ENCODE data around the gene TFR2. TPM values are rescaled to one million over a fixed set of nuclear protein-coding genes. Genes with fewer than 3 reads are reported as not detected.

TFR2 gene
- total and polyA plus RNA-seq, 2 of the 13 experiments (the other 11 are each of a cell fraction or from before 2014, with no cell fraction given) = 36.9 to 64.2 TPM

DNA sequence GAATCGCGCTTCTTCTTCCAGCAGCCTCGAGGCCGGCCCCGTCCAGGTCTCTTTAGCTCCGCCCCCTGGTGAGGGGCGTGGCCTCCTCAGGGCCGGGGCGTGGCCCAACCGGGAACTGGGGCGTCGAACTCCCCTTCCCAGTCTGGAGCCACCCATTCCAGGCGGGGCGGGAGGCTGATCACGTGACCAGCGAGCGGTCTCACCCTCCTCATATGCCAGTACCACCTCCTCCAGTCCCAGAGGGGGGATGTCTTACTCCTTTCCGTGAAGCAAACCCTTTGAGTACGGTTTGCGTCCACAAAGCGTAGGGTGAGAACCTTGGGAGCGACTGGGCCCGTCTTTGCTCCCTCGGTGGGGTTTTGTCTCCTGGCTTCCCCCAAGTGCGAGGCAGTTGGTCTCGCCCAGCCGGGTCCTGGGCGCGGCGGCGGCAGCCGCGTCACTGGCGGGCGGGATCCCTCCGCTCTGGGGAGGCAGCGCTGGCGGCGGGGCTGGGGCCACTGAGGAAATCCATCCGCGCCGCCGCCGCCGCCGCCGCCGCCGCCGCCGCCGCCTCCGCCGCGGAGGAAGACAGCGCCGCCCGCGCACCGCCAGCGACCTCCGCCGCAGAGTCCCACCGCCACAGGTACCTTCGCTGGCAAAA lies 32.1 kb upstream of the TFR2 start, which contains the start of gene GNB2 (continued):
- TF ChIP-seq, protein P1, sequence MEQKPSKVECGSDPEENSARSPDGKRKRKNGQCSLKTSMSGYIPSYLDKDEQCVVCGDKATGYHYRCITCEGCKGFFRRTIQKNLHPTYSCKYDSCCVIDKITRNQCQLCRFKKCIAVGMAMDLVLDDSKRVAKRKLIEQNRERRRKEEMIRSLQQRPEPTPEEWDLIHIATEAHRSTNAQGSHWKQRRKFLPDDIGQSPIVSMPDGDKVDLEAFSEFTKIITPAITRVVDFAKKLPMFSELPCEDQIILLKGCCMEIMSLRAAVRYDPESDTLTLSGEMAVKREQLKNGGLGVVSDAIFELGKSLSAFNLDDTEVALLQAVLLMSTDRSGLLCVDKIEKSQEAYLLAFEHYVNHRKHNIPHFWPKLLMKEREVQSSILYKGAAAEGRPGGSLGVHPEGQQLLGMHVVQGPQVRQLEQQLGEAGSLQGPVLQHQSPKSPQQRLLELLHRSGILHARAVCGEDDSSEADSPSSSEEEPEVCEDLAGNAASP (CRISPR knock-in tag; IDR thresholded peaks at IDR 0.05; ENCODE audit: borderline replicate concordance) = no peak; the same call in 1 of the 2 replicates
- TF ChIP-seq, protein P2, sequence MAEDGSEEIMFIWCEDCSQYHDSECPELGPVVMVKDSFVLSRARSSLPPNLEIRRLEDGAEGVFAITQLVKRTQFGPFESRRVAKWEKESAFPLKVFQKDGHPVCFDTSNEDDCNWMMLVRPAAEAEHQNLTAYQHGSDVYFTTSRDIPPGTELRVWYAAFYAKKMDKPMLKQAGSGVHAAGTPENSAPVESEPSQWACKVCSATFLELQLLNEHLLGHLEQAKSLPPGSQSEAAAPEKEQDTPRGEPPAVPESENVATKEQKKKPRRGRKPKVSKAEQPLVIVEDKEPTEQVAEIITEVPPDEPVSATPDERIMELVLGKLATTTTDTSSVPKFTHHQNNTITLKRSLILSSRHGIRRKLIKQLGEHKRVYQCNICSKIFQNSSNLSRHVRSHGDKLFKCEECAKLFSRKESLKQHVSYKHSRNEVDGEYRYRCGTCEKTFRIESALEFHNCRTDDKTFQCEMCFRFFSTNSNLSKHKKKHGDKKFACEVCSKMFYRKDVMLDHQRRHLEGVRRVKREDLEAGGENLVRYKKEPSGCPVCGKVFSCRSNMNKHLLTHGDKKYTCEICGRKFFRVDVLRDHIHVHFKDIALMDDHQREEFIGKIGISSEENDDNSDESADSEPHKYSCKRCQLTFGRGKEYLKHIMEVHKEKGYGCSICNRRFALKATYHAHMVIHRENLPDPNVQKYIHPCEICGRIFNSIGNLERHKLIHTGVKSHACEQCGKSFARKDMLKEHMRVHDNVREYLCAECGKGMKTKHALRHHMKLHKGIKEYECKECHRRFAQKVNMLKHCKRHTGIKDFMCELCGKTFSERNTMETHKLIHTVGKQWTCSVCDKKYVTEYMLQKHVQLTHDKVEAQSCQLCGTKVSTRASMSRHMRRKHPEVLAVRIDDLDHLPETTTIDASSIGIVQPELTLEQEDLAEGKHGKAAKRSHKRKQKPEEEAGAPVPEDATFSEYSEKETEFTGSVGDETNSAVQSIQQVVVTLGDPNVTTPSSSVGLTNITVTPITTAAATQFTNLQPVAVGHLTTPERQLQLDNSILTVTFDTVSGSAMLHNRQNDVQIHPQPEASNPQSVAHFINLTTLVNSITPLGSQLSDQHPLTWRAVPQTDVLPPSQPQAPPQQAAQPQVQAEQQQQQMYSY (CRISPR knock-in tag; IDR thresholded peaks at IDR 0.05) = no peak
- TF ChIP-seq GFI1 (CRISPR knock-in tag; IDR thresholded peaks at IDR 0.05; ENCODE audit: borderline replicate concordance) = 0 out of 2 replicates have a peak, but pooled peaks have one; percentile 43
- TF ChIP-seq XRCC5 (optimal IDR thresholded peaks at IDR 0.05; ENCODE audit: low read length) = peak; percentile 97
- TF ChIP-seq ZNF451 (CRISPR knock-in tag; IDR thresholded peaks at IDR 0.05) = 0 out of 2 replicates have a peak, but pooled peaks have one; percentile 41
- no peak for TF ChIP-seq NFYC (CRISPR knock-in tag; IDR thresholded peaks at IDR 0.05)
- TF ChIP-seq DMAP1 (CRISPR knock-in tag; IDR thresholded peaks at IDR 0.05) = peak; percentile 62; the same call in 1 of the 2 replicates
- TF ChIP-seq POGZ (CRISPR knock-in tag; IDR thresholded peaks at IDR 0.05) = peak; percentile 41; the same call in 1 of the 2 replicates
- TF ChIP-seq ZNF256 (CRISPR knock-in tag; conservative IDR thresholded peaks at IDR 0.05) = no peak
- TF ChIP-seq, protein P3, sequence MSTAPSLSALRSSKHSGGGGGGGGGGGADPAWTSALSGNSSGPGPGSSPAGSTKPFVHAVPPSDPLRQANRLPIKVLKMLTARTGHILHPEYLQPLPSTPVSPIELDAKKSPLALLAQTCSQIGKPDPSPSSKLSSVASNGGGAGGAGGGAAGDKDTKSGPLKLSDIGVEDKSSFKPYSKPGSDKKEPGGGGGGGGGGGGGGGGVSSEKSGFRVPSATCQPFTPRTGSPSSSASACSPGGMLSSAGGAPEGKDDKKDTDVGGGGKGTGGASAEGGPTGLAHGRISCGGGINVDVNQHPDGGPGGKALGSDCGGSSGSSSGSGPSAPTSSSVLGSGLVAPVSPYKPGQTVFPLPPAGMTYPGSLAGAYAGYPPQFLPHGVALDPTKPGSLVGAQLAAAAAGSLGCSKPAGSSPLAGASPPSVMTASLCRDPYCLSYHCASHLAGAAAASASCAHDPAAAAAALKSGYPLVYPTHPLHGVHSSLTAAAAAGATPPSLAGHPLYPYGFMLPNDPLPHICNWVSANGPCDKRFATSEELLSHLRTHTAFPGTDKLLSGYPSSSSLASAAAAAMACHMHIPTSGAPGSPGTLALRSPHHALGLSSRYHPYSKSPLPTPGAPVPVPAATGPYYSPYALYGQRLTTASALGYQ (CRISPR knock-in tag; IDR thresholded peaks at IDR 0.05) = no peak
- 0 out of 2 replicates have a peak, but pooled peaks have one; percentile 14 for TF ChIP-seq SAFB2 (CRISPR knock-in tag; IDR thresholded peaks at IDR 0.05; ENCODE audit: borderline replicate concordance, low read depth)
- TF ChIP-seq BHLHE40 (IDR thresholded peaks at IDR 0.05; ENCODE audit: low read length) = peak; percentile 98
- TF ChIP-seq PITX1 (CRISPR knock-in tag; IDR thresholded peaks at IDR 0.05) = peak; percentile 31; the same call in 1 of the 2 replicates
- TF ChIP-seq NFIB (CRISPR knock-in tag; IDR thresholded peaks at IDR 0.05; ENCODE audit: borderline replicate concordance) = no peak
- no peak for TF ChIP-seq ZNF567 (CRISPR knock-in tag; IDR thresholded peaks at IDR 0.05; ENCODE audit: borderline replicate concordance)
- peak; percentile 58 for TF ChIP-seq PHF8 (CRISPR knock-in tag; IDR thresholded peaks at IDR 0.05)
- TF ChIP-seq FIP1L1 (IDR thresholded peaks at IDR 0.05; ENCODE audit: borderline replicate concordance, insufficient read depth, low read depth, low read length) = no peak
- TF ChIP-seq, protein P4, sequence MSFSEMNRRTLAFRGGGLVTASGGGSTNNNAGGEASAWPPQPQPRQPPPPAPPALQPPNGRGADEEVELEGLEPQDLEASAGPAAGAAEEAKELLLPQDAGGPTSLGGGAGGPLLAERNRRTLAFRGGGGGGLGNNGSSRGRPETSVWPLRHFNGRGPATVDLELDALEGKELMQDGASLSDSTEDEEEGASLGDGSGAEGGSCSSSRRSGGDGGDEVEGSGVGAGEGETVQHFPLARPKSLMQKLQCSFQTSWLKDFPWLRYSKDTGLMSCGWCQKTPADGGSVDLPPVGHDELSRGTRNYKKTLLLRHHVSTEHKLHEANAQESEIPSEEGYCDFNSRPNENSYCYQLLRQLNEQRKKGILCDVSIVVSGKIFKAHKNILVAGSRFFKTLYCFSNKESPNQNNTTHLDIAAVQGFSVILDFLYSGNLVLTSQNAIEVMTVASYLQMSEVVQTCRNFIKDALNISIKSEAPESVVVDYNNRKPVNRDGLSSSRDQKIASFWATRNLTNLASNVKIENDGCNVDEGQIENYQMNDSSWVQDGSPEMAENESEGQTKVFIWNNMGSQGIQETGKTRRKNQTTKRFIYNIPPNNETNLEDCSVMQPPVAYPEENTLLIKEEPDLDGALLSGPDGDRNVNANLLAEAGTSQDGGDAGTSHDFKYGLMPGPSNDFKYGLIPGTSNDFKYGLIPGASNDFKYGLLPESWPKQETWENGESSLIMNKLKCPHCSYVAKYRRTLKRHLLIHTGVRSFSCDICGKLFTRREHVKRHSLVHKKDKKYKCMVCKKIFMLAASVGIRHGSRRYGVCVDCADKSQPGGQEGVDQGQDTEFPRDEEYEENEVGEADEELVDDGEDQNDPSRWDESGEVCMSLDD (CRISPR knock-in tag; IDR thresholded peaks at IDR 0.05; ENCODE audit: borderline replicate concordance) = peak; percentile 30; the same call in 1 of the 2 replicates
- TF ChIP-seq GZF1 (CRISPR knock-in tag; IDR thresholded peaks at IDR 0.05) = no peak; the same call in 1 of the 2 replicates
- TF ChIP-seq TBX3 (IDR thresholded peaks at IDR 0.05; ENCODE audit: borderline replicate concordance) = peak; percentile 88
